ENCODE data around the gene C1RL. TPM values are rescaled to one million over a fixed set of nuclear protein-coding genes. Genes with fewer than 3 reads are reported as not detected.

The C1RL gene
- total RNA-seq, 2 experiments from 2014 or later, result 3.0 to 10.4 TPM

DNA sequence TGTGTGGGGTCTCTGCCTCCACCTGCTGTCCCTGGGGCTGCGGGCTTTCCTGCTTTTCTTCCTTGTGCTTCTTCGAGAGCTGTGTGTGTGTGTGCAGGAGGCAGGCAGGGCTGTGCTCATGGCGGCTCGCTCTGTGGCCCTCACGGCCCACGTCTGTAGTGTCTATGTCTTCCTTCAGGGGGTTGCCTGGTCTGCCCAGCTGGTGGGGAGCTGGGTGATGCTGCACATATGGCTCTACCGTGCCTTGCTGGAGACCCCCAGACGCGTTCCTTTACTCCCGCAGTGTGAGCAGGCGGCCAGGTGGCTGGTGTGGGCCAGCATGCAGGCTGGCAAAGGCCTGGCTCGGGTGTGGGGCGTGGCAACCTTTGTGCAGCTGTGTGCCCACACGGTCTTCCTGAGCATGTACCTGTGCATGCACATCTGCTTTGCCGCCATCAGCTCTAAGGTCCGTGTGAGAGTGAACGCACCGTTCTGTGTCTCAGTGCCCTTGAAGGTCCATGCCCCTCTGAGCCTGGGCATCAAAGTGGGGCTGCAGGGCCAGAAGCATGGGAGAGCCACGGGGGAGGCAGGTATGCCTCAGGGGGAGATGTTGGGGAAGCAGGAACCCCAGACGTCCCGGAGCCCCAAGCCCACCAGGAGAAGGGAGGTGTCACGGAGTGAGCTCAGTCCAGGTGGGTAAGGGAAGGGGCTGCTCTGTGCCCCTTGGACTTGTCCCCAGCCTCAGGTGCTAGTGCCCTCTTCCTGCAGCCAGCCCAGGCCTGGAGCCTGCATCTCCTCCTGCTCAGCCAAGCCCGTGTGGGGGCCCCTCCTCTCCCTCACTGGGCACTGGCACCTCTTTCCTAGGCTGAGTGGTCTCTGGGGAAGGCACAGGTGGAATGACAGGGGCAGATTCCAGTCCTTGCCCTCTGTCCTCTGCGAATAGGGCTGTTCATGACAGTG lies 47.5 kb upstream of the C1RL start:
- Histone ChIP-seq H4K20me1 (ENCODE audit: insufficient read depth, low read length) (no peaks in the 10 kb centered on the region), H3K27ac (ENCODE audit: low read depth, low read length, poor library complexity, severe bottlenecking) (no peak overlapping the region), H3K4me2 (ENCODE audit: low read length) (no peak overlapping the region), H3K4me1 (ENCODE audit: insufficient read depth, low read length, poor library complexity, severe bottlenecking) (no peaks in the 10 kb centered on the region), H3K9me2 (ENCODE audit: insufficient read depth, low read length) (no peaks in the 10 kb centered on the region), H3K9me3 (ENCODE audit: low read length) (no peaks in the 10 kb centered on the region), H3K36me3 (ENCODE audit: insufficient read depth, low read length) (no peaks in the 10 kb centered on the region), H3K4me3 (ENCODE audit: low read depth, low read length, poor library complexity, severe bottlenecking) (no peak overlapping the region), H2AFZ (ENCODE audit: low read length) (no peak overlapping the region), H3K79me2 (ENCODE audit: insufficient read depth, low read depth, low read length) (no peaks in the 10 kb centered on the region)
- POLR2A ChIA-PET, result no interaction called here
- intact Hi-C loops (cut with micrococcal nuclease; ENCODE audit: unreplicated experiment), result no loop called here
- TF ChIP-seq, protein P1, sequence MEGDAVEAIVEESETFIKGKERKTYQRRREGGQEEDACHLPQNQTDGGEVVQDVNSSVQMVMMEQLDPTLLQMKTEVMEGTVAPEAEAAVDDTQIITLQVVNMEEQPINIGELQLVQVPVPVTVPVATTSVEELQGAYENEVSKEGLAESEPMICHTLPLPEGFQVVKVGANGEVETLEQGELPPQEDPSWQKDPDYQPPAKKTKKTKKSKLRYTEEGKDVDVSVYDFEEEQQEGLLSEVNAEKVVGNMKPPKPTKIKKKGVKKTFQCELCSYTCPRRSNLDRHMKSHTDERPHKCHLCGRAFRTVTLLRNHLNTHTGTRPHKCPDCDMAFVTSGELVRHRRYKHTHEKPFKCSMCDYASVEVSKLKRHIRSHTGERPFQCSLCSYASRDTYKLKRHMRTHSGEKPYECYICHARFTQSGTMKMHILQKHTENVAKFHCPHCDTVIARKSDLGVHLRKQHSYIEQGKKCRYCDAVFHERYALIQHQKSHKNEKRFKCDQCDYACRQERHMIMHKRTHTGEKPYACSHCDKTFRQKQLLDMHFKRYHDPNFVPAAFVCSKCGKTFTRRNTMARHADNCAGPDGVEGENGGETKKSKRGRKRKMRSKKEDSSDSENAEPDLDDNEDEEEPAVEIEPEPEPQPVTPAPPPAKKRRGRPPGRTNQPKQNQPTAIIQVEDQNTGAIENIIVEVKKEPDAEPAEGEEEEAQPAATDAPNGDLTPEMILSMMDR (conservative IDR thresholded peaks at IDR 0.05; ENCODE audit: low read length), result no peak
- no peak for TF ChIP-seq EZH2phosphoT487 (IDR thresholded peaks at IDR 0.05; ENCODE audit: borderline replicate concordance, low read depth, low read length)
- no peak for DNase-seq (ENCODE audit: low spot score)
- BruUV-seq (replicated peaks), result no TSS peak
- CTCF ChIA-PET (ENCODE audit: unreplicated experiment), result interaction anchor here (1.0 kb wide), 1 partner anchor 8 kb away, joined by 4 read pairs; no protein-coding TSS in a partner anchor

DNA sequence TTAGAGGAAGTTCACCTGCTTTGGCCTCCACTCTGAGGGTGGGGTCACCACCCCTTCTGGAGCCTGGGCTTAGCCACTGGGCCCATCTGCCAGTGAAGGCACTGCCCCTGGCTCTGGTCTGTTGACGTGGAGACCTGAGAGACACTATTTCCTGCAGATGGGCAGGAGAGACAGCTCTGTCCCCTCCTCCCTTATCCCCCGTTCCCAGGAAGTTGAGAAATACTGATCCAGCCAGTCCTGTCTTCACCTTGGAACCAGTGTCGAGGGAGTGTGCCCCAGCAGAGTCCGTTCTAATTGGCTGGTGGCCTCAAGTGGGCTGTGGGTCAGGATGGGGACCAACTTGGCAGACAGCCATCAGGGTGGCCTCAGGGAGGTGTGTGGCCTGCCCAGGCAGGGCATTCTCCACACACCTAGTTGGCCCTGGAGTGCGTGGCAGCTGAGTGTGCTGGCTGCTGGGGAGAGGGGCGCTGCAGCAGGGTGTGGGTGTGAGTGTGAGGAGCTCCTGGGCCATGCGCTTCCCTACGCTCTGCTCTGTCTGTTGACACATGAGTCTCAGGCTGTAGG lies 46.5 kb upstream of the C1RL start:
- Histone ChIP-seq H3K27ac (ENCODE audit: low read depth, low read length, poor library complexity, severe bottlenecking) (no peak overlapping the region), H2AFZ (ENCODE audit: low read length) (no peak overlapping the region), H3K9me3 (ENCODE audit: low read length) (no peaks in the 10 kb centered on the region), H3K4me1 (ENCODE audit: insufficient read depth, low read length, poor library complexity, severe bottlenecking) (no peaks in the 10 kb centered on the region), H3K79me2 (ENCODE audit: insufficient read depth, low read depth, low read length) (no peaks in the 10 kb centered on the region), H3K9me2 (ENCODE audit: insufficient read depth, low read length) (no peaks in the 10 kb centered on the region), H3K4me3 (ENCODE audit: low read depth, low read length, poor library complexity, severe bottlenecking) (no peak overlapping the region), H4K20me1 (ENCODE audit: insufficient read depth, low read length) (no peaks in the 10 kb centered on the region), H3K36me3 (ENCODE audit: insufficient read depth, low read length) (no peaks in the 10 kb centered on the region), H3K4me2 (ENCODE audit: low read length) (no peak overlapping the region)
- intact Hi-C loops (cut with micrococcal nuclease; ENCODE audit: unreplicated experiment), result no loop called here
- CTCF ChIA-PET (ENCODE audit: unreplicated experiment), result interaction anchor here (1.0 kb wide), 1 partner anchor 9 kb away, joined by 4 read pairs; no protein-coding TSS in a partner anchor
- POLR2A ChIA-PET, result interaction anchor here (1.1 kb wide), 1 partner anchor 9 kb away, joined by 3 read pairs; no protein-coding TSS in a partner anchor
- DNase-seq (ENCODE audit: low spot score), result no peak
- no peak for TF ChIP-seq EZH2phosphoT487 (IDR thresholded peaks at IDR 0.05; ENCODE audit: borderline replicate concordance, low read depth, low read length)
- TF ChIP-seq, protein P1 (conservative IDR thresholded peaks at IDR 0.05; ENCODE audit: low read length), result no peak
- BruUV-seq (replicated peaks), result no TSS peak
